Hindlimb muscle (tissue), 1 donor: ENCODE measurements around the gene TRABD. TPM values are rescaled to one million over a fixed set of nuclear protein-coding genes. Genes with fewer than 3 reads are reported as not detected.
"Not testable (repeated sequence)": the region's sequence is repeated elsewhere in the genome, so short reads cannot be mapped to it uniquely, and the experiment has no call there.

Experiments used
- DNase-seq: peaks from one replicate; pipeline ENCODE4 v3.0.0-alpha.2; 2013
- polyA plus RNA-seq: library from polyadenylated mRNA; unstranded; fragments of 120-200 nt; gene quantifications from one replicate; pipeline ENCODE4 v1.2.1, GENCODE V29; 2013; ENCODE audit not compliant: insufficient read length

Gene TRABD
- polyA plus RNA-seq, 1 donor, result 23.3 TPM

DNA sequence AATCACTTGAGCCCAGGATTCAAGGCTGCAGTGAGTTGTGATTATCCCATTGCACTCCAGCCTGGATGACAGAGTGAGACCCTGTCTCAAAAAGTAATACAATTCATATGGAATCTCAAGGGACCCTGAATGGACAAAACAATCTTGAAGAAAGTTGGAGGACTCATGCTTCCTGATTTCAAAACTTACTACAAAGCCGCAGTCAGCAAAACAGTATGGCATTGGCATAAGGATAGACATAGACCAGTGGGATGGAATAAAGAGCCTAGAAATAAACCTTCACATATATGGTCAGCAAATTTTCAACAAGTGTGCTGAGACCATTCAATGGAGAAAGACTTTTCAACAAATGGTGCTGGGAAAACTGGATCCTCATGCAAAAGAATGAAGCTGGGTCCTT lies 17.6 kb downstream of the TRABD start:
- no peak for DNase-seq

GRCh38 chr22:50204571-50204970 lies 18.9 kb downstream of the TRABD start:
- no peak for DNase-seq

DNA sequence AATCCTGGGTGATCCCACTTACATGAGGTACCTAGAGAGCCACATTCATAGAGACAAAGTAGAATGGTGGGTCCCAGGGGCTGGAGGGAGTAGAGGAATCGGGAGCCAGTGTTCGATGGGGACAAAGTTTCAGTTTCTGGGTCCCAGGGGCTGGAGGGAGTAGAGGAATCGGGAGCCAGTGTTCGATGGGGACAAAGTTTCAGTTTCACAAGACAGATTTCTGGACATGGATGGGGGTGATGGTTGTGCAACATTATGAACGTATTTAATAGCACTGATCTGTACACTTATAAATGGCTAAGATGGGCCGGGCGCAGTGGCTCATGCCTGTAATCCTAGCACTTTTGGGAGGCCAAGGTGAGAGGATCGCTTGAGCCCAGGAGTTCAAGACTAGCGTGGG lies 19.3 kb downstream of the TRABD start:
- DNase-seq, result not testable (repeated sequence)

GRCh38 chr22:50205781-50206569 lies 20.3 kb downstream of the TRABD start:
- DNase-seq, result no peak

DNA sequence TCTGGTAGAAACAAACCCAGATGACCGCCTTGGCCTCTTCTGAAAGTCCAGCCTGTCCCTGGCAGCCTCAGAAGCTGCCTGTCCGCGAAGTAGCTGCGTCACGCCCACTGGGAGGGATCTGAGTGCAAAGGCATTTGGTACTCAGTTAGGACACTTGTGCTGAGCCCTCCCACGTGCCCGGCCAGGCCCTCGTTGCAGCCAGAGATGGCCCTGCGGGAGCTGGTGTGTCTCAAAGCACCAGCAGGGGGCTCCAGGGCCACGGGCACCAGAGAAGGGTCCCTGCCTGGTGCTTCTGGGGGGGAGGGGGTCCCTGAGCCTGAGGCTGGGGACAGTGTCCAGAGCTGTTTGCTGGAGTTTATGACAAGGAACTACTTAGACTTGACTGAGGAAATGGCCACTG lies 20.9 kb downstream of the TRABD start:
- no peak for DNase-seq

DNA sequence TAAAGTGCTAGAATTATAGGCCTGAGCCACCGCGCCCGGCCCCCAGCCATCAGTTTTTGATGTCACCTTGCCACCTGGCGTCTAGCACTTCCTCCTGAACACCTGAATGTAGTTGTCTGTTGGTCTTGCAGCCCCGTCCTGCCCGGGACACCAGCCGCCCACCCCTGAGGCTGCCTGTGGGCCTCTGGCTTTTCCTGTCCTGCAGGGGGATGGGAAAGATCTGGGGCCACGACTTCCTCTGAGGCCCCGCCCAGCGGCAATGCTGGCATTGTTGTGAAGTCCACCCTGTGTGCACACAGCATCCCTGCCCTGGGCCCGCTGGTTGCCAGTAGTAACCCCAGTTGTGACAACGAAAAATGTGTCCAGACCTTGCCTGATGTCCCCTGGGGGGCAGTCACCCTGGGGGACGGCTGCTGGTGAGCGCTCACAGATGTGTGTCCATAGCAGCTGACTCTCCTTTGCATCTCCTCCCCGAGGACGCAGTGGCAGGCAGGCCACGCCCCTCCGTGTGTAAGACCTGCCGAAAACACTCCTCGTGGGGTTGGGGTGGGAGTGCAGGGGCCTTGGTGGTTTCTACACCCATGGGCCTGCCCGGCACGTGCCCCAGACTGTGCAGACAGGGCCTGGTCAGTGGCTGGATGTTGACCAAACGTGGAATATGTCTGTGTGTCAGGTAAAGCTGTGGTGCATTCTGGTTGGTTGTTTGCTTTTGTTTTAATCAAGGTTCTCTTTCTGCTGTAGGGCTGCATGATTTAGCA lies 21.8 kb downstream of the TRABD start:
- DNase-seq, result no peak

- DNase-seq, result no peak
Observed at GRCh38 chr22:50208430-50208938, 22.8 kb downstream of the TRABD start.

DNA sequence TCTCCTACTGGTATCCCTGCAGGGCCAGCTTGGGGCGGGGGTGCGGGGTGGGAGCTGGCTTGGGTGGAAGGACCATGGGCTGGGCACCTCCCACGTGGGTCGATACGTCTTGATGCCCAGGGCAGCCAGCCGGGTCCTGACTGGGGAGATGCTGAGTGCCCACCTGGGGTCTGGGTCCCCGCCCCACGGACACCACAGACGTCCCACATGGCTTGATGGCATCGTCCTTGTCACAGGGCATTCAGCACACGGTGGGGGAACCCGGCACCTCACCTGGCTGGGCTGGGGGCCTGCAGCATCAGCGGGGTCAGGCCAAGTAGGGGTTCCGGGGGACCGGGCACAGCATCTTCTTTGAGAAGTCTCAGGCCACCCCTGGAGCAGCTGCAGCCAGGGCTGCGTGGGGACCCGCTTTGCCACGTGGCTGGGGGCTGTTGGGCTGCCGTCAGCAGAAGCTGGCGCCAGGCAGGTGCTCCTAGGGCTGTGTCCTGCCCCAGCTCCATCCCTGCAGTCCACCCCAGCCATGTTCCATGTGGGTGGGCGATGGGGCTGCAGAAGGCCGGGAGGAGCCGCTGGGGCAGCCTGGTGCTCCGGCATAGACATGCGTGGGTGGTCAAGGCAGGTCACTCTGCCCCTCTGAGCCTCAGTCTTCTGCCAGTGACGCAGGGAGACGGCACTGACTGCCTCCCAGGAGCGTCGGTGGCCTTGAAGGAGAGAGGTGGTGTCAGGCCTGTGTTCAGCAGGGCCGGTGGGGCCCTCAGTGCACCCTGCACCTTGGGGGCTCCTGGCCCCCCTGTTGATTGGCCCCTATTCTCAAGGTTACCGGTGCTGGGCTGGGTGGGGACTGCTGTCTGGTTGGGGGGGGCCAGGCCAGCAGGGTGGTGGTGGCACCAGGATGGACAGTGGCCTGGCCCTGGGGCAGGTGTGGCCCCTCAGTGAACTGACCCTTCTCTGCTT lies 23.5 kb downstream of the TRABD start:
- no peak for DNase-seq

GRCh38 chr22:50209893-50210292 lies 24.2 kb downstream of the TRABD start:
- DNase-seq, result peak; percentile 62

DNA sequence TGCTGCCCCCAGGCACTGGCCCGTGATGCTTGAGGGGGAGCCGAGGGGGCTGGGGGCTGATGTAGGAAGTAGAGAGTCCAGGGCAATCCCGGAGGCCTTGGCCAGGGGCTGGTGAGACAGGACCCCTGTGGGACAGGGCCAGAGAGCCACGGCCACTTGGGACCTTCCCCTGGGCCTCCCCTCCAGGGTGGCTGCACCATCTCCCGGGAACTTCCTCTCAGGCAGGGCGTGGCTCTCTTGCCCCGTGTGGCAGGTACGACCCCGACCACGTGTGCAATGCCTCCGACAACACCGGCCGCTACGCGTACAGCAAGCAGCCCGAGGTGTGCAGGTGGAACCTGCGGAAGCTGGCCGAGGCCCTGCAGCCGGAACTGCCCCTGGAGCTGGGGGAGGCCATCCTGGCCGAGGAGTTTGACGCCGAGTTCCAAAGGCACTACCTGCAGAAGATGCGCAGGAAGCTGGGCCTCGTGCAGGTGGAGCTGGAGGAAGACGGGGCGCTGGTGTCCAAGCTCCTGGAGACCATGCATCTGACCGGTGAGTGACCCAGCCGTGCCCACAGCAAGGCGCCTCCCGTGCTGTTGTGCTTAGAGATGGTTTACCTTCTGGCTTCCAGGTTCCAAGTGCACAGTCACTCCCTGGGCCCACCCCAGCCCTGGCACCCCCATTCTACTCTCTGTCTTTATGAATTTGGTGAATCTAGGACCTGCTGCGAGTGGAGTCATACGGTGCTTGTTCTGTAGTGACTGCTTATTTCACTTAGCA lies 24.8 kb downstream of the TRABD start:
- DNase-seq, result no peak

DNA sequence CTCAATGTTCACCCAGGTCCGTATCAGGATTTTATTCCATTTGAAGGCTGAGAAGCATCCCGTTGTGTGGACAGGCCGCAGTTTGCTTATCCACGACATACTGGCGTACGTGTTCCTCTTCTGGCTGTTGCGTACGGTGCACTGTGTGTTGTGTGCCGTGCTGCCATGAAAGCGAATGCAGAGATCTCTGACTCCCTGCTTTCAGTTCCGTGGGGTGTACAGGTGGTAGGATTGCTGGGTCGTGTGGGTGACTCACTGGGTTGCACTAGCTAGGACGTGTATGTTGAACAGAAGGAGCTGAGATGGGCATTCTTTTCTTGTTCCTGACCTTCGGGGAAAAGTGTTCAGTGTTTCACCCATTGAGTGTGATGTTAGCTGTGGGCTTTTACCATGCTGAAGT lies 25.4 kb downstream of the TRABD start:
- DNase-seq, result no peak

GRCh38 chr22:50213263-50213662 lies 27.6 kb downstream of the TRABD start:
- no peak for DNase-seq

DNA sequence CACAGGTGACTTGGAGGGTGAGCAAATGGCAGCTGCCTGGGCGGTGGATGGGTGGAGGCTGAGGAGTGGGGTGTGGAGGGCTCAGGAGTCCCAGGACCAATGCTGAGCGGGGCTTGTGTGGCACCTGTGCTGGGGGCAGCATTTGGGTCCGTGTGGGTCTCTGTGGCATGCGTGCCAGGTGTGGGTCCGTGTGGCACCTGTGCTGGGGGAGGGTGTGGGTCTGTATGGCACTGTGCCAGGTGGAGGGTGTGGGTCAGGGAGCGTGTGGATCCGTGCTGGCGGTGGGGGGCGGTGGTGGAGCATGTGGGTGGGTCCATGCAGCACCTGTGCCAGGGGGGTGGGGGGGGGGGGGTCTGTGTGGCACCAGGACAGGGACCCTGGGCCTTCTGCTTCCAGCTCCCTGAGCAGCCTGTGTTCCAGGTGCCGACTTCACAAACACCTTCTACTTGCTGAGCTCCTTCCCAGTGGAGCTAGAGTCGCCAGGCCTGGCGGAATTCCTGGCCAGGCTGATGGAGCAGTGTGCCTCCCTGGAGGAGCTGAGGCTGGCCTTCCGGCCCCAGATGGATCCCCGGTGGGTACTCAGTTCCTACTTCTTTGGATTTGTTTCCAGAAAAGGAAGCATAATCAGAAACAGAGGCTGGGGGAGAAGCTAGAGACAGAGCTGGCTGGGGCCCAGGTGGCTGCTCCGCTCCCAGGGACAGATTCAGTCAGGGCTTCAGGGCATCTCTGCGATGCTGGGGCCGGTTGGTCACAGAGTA lies 29.8 kb downstream of the TRABD start:
- DNase-seq, result no peak

DNA sequence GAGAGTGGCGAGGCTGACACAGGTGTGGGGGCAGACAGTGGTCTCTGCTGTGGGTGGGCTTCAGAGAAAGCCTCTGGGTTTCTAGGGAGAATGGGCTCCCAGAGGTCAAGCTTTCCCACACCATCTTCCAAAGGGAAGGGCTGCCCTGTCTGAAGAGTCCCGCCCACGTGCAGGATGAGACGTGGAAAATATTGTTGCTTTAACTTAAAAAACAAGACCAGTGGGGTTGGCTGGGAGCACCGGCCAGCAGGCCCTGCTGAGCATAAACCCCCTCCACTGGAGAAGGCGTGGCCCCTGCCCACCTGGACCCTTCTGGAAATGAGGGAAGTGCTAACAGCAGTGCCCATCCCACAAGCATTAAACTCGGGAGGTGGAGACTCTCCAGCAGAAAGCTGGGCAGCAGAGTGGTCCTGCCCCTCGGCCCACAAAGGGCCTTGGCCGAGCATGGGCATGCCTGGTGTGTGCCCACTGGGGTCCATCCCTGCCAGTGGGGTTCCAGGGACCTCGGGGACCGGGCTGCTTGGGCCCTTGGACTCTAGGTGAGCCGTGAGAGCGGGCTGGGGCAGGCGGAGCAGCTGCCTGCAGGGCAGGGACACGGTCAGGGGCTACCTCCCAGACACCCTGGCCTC lies 30.5 kb downstream of the TRABD start:
- no peak for DNase-seq

DNA sequence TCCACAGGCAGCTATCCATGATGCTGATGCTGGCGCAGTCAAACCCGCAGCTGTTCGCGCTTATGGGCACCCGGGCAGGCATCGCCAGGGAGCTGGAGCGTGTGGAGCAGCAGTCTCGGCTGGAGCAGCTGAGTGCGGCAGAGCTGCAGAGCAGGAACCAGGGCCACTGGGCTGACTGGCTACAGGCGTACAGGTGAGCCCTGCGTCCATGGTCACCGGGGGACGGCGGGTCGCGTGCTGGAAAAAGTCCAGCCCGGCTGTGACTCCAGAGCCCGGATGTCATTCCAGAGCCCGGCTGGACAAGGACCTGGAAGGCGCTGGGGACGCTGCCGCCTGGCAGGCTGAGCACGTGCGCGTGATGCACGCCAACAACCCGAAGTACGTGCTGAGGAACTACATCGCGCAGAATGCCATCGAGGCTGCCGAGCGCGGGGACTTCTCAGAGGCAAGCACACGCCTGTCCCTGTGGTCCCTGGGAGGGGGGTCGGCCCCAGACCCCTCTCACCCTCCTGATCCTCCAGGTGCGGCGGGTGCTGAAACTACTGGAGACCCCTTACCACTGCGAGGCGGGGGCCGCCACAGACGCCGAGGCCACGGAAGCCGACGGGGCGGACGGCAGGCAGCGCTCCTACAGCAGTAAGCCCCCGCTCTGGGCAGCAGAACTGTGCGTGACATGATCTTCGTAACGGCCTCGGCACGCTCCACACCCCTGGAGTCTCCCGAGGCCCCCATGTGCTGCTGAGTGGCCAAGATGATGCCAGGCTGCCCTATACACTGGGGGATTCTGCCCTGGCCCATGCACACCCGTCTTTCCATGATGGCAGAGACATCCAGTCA lies 31.2 kb downstream of the TRABD start:
- no peak for DNase-seq

DNA sequence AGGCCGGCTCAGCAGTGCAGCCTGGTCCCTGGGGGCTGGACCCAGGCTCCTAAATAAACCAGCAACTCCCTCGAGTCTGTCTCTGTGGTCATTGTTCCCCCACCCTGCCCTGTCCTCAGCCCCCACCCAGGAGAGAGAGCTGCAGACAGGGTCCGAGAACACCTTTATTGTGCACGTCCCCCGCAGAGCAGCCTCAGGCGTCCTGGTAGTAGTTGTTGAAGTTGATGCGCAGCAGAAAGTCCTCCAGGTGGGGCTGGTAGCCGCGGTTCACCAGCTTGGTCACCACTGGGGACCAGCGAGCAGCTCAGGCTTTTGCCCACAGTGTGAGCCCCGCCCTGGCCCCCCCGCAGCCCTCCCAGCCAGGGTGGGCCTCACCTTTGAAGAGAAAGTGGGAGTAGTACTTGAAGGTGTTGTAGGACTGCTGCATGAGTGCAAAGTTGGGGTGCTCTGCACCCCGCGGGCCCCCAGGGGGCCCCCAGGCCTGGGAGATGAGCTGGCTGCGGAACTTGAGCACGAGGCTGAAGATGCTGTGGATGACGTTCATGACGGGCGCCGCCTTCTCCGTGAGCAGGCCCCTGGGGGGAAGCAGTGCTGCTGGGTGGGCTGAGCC lies 31.9 kb downstream of the TRABD start:
- no peak for DNase-seq

DNA sequence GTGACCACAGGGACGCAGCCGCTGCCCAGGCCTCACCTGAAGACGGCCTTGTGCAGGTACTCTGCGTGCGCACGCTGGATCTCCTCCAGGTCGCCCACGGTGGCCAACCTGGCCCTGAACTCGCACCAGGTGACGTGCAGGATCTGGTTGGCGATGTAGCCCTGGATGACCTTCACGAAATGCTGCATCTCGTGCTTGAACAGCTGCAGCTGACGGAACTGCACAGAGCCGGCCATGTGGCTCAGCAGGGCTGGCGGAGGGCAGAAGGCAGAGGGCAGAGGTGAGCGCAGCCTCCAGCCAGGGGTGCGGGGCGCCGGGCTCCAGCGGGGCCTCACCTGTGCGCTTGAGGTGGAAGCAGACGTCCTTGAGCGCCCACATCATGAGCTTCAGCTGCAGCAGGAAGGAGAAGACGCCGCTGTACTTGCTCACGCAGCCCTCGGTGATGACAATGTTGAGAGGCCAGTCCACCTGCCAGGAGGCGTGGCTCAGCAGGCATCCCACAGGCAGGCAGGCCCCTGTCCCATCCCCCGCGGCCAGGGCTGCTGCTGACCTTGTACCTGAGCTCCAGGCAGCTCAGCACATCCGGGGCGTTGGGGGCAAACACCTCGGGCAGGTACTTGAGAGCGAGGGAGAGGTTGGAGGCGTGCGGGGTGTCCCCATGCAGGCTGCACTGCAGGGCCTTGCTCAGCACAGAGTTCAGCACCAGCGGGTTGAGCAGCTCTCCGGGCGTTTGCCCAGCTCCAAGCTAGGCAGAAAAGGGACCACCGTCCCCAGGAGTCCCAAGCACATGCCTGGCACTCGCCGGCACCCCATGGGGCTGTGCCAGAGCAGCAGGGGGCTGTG lies 32.7 kb downstream of the TRABD start:
- no peak for DNase-seq
